ENCODE results near the gene RWDD4.

The RWDD4 gene

GRCh38 chr4:183659029-183659871, at the start of gene RWDD4, which contains the start of gene TRAPPC11:
TSS of gene RWDD4 (minus strand) at chr4:183659185. CDS start at chr4:183658952, 233 bp downstream.
TSS of gene TRAPPC11 (plus strand) at chr4:183659293. CDS start at chr4:183663868, 4,575 bp downstream.
- DNase-seq, result peak; percentile 99

- no peak for DNase-seq
Measured at GRCh38 chr4:183702492-183702891, 43.5 kb upstream of the RWDD4 start.

GRCh38 chr4:183700407-183700806, 41.4 kb upstream of the RWDD4 start:
- DNase-seq, result no peak

GRCh38 chr4:183698909-183699308, 39.9 kb upstream of the RWDD4 start:
- DNase-seq, result no peak

GRCh38 chr4:183691897-183692296, 32.9 kb upstream of the RWDD4 start:
- no peak for DNase-seq

GRCh38 chr4:183691006-183691405, 32.0 kb upstream of the RWDD4 start:
- DNase-seq, result no peak

GRCh38 chr4:183688216-183688615, 29.2 kb upstream of the RWDD4 start:
- DNase-seq, result no peak

- no peak for DNase-seq
Measured at GRCh38 chr4:183686461-183686860, 27.5 kb upstream of the RWDD4 start.

- no peak for DNase-seq
Measured at GRCh38 chr4:183681119-183681518, 22.1 kb upstream of the RWDD4 start.

- DNase-seq, result no peak
Measured at GRCh38 chr4:183675625-183676024, 16.6 kb upstream of the RWDD4 start.

GRCh38 chr4:183674153-183674552, 15.2 kb upstream of the RWDD4 start:
- no peak for DNase-seq

- no peak for DNase-seq
Measured at GRCh38 chr4:183670960-183671555, 12.1 kb upstream of the RWDD4 start.

GRCh38 chr4:183670251-183670650, 11.3 kb upstream of the RWDD4 start:
- no peak for DNase-seq

GRCh38 chr4:183666088-183666487, 7.1 kb upstream of the RWDD4 start:
- DNase-seq, result no peak

- DNase-seq, result no peak
Measured at GRCh38 chr4:183659872-183660242, 872 bp upstream of the RWDD4 start.

- DNase-seq, result peak; percentile 51
Measured at GRCh38 chr4:183658362-183659028, 490 bp downstream of the RWDD4 start.

- no peak for DNase-seq
Measured at GRCh38 chr4:183657564-183657963, 1.4 kb downstream of the RWDD4 start.

GRCh38 chr4:183645326-183645725, 13.7 kb downstream of the RWDD4 start:
- no peak for DNase-seq

- no peak for DNase-seq
Measured at GRCh38 chr4:183639291-183639690, 19.7 kb downstream of the RWDD4 start.

- DNase-seq, result no peak
Measured at GRCh38 chr4:183638436-183638835, 20.5 kb downstream of the RWDD4 start.

GRCh38 chr4:183637461-183637860, 21.5 kb downstream of the RWDD4 start:
- no peak for DNase-seq

GRCh38 chr4:183636923-183637322, 22.1 kb downstream of the RWDD4 start:
- no peak for DNase-seq

GRCh38 chr4:183636503-183636902, 22.5 kb downstream of the RWDD4 start:
- DNase-seq, result no peak

- DNase-seq, result no peak
Measured at GRCh38 chr4:183635741-183636140, 23.2 kb downstream of the RWDD4 start.
